D341Med (cell line): ENCODE measurements around the gene LRFN2.

Source experiments
- DNase-seq: peaks from one replicate; pipeline ENCODE4 v3.0.0; 2012; ENCODE audit warnings: low spot score

Gene LRFN2

GRCh38 chr6:40516429-40516828, 70.7 kb downstream of the LRFN2 start:
- DNase-seq, result no peak

GRCh38 chr6:40512340-40512739, 74.8 kb downstream of the LRFN2 start:
- DNase-seq, result no peak

GRCh38 chr6:40511884-40512283, 75.3 kb downstream of the LRFN2 start:
- DNase-seq, result no peak

GRCh38 chr6:40510442-40510841, 76.7 kb downstream of the LRFN2 start:
- DNase-seq, result no peak

GRCh38 chr6:40509716-40510260, 77.4 kb downstream of the LRFN2 start:
- DNase-seq, result no peak

GRCh38 chr6:40509086-40509485, 78.1 kb downstream of the LRFN2 start:
- DNase-seq, result no peak

GRCh38 chr6:40506954-40507353, 80.2 kb downstream of the LRFN2 start:
- no peak for DNase-seq

GRCh38 chr6:40505191-40505810, 81.9 kb downstream of the LRFN2 start:
- DNase-seq, result no peak

GRCh38 chr6:40504274-40504673, 82.9 kb downstream of the LRFN2 start:
- no peak for DNase-seq

- no peak for DNase-seq
Observed at GRCh38 chr6:40500227-40500626, 86.9 kb downstream of the LRFN2 start.

- no peak for DNase-seq
Observed at GRCh38 chr6:40499215-40499614, 87.9 kb downstream of the LRFN2 start.

- no peak for DNase-seq
Observed at GRCh38 chr6:40498148-40498547, 89.0 kb downstream of the LRFN2 start.

GRCh38 chr6:40492187-40492586, 95.0 kb downstream of the LRFN2 start:
- no peak for DNase-seq

- DNase-seq, result no peak
Observed at GRCh38 chr6:40490508-40490907, 96.7 kb downstream of the LRFN2 start.

GRCh38 chr6:40489798-40490197, 97.4 kb downstream of the LRFN2 start:
- DNase-seq, result no peak

GRCh38 chr6:40486576-40486975, 100.6 kb downstream of the LRFN2 start:
- DNase-seq, result no peak

GRCh38 chr6:40485795-40486194, 101.4 kb downstream of the LRFN2 start:
- no peak for DNase-seq

- DNase-seq, result no peak
Observed at GRCh38 chr6:40485300-40485699, 101.9 kb downstream of the LRFN2 start.

GRCh38 chr6:40484066-40484465, 103.1 kb downstream of the LRFN2 start:
- no peak for DNase-seq

- DNase-seq, result no peak
Observed at GRCh38 chr6:40482532-40482931, 104.6 kb downstream of the LRFN2 start.

- no peak for DNase-seq
Observed at GRCh38 chr6:40480678-40481077, 106.5 kb downstream of the LRFN2 start.

- no peak for DNase-seq
Observed at GRCh38 chr6:40479706-40480105, 107.5 kb downstream of the LRFN2 start.

GRCh38 chr6:40477246-40478126, 109.7 kb downstream of the LRFN2 start:
- DNase-seq, result peak; percentile 45
